Right renal pelvis (tissue), 4 donors: ENCODE measurements around the gene ERP29. TPM values are rescaled to one million over a fixed set of nuclear protein-coding genes. Genes with fewer than 3 reads are reported as not detected.
"Not testable (repeated sequence)": the region's sequence is repeated elsewhere in the genome, so short reads cannot be mapped to it uniquely, and the experiment has no call there.

Experiments
- DNase-seq, 4 donors: peaks; one replicate each; pipeline ENCODE4 v3.0.0-alpha.2; 2013; ENCODE audit warnings: low read depth in 4 of 4, low spot score in 3 of 4, missing footprints in 1 of 4
- polyA plus RNA-seq, 4 donors: library from polyadenylated mRNA; unstranded; fragments of 120-200 nt; gene quantifications; one replicate each; pipeline ENCODE4 v1.2.1, GENCODE V29; 2013; ENCODE audit not compliant: insufficient read length in 4 of 4

Gene ERP29
- polyA plus RNA-seq, result 100 to 1,000 TPM; 147 to 176 (median 152) TPM

DNA sequence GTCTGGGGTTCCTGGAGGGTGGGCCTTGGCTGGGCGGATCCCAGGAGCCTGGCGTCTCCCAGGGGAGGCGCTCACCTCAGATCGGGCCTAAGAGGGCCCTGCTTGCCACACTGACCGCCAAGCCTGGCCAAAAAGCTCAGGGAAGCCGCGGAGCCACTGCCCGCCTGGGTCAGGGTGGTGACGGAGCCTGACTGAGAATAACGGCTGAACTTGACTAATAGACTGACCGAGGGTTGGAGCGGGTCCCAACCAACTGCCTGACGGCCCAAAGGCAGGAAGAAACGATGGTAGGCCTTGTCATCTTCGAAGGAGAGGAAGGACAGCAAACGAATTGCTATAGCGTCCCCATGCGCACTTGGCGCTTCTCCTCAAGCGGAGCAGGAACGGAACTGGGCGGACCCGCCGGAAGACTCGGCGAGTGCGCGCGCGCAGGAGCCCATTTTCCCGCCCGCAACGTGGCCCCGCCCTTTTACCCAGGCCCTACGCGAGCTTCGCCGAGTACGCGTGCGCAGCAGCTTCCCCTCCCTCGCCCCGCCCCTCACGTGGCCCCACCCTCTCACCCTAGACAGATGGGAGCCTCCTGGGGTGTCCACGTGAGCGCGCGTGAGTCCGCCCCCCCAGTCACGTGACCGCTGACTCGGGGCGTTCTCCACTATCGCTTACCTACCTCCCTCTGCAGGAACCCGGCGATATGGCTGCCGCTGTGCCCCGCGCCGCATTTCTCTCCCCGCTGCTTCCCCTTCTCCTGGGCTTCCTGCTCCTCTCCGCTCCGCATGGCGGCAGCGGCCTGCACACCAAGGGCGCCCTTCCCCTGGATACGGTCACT, at the start of gene ERP29, which contains the start of gene TMEM116:
TSS of gene ERP29 (plus strand) at position 652 of the 826 bp plus-strand sequence. CDS start at position 692, 40 bp downstream.
TSS of gene TMEM116 (minus strand) at position 391 of the 826 bp plus-strand sequence. CDS start 7,895 bp downstream, outside the sequence.
- DNase-seq, result peak; percentile 97 to 99 (median 98)

DNA sequence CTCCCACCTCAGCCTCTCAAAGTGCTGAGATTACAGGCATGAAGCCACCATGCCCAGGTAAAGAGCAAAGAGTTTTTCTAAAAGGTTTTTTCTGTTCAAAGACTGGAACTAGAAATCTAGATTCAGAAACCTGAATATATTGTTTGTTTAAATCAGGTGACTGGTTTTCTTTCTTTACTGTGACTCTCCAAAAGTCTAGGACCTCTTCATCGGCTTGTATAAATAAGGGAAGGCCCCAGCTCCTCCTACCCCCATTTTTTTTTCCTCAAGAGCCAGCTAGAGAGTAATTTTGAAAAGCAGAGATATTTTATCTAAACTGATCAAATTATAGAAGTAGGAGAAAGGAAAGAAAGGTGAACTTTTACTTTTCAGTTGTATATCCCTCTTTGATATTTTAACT, 48.3 kb upstream of the ERP29 start:
- DNase-seq, result no peak

DNA sequence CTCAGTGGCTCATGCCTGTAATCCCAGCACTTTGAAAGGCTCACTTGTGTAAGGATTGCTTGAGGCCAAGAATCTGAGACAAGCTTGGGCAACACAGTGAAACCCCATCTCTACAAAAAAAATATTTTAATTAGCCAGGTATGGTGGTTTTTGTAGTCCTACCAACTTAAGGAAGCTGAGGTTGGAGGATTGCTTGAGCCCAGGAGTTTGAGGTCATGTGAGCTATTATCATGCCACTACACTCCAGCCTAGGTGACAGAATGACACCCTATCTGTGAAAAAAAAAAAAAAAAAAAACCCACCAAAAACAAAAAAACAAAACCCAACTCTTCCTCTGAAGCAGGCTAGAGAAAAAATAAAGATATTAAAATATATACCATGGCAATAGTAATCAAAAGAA, 41.4 kb upstream of the ERP29 start:
- DNase-seq, result no peak

- DNase-seq, result no peak
These were observed 37.9 kb upstream of the ERP29 start for GRCh38 chr12:111975161-111975931.

GRCh38 chr12:111976291-111976690, 36.9 kb upstream of the ERP29 start:
- DNase-seq, result no peak

- DNase-seq, result no peak
These were observed 36.4 kb upstream of the ERP29 start for GRCh38 chr12:111976860-111977259.

DNA sequence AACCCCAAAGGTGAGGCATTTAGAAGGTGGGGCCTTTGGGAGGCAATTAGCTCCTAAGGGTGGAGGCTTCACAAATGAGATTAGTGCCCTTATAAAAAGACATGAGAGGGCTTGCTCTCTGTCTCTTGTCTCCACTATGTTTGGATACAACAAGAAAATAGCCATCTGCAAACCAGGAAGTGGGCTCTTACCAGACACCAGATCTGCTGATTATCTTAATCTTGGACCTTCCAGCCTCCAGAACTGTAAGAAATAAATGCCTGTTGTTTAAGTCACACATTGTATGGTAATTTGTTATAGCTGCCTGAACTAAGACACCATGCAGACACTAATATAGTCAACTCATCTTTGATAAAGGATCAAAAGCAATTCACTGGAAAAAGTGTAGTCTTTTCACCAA, 34.7 kb upstream of the ERP29 start:
- DNase-seq, result no peak

GRCh38 chr12:111980598-111980997, 32.6 kb upstream of the ERP29 start:
- DNase-seq, result no peak

DNA sequence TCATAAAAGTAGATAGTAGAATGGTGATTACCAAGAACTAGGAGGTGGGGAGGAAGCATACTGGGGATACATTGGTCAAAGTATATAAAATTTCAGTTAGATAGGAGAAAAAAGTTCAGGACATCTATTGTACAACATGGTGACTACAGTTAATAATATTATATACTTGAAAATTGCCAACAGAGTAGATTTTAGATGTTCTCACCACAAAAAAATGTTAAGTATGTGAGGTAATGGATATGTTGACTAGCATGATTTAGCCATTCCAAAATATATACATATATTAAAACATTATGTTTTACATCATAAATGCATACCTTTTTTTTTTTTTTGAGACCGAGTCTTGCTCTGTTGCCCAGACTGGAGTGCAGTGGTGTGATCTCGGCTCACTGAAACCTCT, 31.2 kb upstream of the ERP29 start:
- no peak for DNase-seq

DNA sequence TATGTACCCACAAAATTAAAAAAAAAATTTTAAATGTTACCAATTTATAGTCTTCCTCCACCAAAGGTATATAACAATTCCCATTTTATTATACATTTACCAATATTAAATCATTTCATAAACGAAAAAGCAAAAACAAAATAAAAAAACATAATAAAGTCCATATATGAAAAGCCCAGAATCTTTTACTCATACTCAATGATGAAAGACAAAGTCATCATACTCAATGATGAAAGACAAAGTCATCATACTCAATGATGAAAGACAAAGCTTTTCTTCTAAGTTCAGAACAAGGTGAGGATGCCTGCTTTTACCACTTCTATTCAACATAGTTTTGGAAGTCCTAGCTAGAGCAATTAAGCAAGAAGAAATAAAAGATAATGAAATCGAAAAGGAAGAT, 28.4 kb upstream of the ERP29 start:
- DNase-seq, result no peak

GRCh38 chr12:111991535-111991934, 21.7 kb upstream of the ERP29 start:
- DNase-seq, result no peak

DNA sequence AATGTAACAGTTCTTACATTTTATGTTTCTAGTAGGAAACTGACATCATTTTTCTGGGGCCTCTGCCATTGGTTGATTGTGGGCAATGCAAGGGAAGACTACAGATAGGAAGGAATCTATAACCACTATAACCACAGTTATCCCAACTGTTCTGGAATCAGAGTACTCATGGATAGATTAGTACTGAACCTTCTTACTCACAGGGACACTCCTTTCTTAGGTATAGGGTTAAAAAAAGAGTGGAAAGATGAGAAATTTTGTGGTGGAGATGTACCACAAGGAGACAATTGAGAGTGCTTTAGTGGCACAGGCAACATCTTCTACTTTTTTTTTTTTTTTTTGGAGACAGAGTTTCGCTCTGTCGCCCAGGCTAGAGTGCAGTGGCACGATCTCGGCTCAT, 21.3 kb upstream of the ERP29 start:
- DNase-seq, result no peak

DNA sequence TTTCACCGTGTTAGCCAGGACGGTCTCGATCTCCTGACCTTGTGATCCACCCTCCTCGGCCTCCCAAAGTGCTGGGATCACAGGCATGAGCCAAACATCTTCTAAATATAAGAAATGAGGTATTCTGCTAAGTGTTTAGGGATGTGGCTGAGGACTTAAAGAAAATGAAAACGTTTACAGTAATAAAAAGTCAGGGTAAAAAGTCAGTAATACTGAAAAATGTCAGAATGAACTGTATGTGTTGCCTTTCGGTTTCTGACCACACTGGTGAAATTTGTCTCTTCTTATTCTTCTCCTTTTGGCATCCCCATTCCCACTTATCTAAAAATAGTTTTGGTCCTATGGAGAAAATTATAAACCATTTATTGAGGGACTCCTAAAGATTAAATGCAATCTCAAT, 20.8 kb upstream of the ERP29 start:
- no peak for DNase-seq

DNA sequence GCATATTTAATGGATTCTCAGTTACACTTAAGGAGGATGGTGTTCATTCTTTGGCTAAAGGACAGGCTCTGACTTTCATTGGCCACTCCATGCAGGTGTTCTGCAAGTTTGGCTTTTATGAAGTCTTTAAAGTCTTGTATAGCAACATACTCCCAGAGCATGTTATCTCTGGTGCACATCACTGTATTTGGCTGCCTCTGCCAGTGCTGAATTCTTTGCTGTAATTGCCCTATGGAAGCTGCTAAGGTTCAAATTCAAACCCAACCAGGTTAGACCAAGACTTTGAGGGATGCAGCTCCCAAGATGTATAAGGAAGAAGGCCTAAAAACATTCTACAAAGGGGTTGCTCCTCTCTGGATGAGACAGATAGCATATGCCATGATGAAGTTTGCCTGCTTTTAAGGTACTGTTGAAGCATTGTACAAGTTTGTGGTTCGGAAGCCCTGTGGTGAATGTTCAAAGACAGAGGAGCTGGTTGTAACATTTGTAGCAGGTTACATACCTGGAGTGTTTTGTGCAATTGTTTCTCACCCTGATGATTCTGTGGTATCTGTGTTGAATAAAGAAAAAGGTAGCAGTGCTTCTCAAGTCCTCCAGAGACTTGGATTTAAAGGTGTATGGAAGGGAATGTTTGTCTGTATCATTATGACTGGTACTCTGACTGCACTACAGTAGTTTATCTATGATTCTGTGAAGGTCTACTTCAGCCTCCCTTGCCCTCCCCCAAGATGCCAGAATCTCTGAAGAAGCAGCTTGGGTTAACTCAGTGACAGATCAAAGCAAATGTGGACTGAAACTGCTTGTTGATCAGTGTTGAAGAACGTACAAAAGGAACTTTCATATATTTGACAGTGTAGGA, 19.7 kb upstream of the ERP29 start:
- DNase-seq, result no peak

DNA sequence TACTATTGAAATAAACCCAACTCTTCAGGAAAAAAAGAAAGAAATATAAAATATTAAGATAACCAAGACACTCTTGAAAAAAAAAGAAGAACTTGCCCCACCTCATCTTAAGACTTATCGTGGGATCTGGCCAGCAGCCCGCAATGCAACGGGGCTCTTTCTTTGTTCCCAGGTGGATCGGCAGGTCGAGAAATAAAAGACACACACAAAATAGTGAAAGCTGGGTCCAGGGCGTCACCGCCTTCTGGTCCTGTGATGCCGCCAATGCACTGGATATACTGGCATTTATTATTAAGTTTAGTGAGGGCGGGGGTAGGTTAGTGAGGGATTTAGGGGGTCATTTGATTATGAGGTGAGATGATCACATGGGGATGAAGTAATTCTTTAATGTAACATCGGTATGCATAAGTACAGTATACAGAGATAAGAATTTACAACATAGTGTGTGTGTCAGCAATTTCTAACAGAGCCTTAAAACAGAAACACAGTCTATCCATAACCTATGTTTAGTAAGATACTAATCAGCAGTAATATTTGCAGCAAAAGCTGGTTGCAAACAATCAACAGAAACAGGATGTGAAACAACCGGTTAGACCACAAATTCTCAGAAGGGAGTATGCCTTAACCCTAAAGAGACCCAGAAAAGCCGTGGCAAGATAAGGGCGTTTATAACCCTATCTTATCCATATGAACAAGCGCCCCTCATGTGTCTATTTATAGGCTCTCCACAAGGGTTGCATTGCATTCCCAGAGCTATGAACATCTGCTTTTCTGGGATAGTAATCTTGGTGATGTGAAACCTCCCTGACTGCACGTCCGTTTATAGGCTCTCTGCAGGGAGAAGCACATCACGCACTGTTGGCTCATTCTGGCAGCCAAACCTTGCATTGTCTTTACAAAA, 18.8 kb upstream of the ERP29 start:
- DNase-seq, result not testable (repeated sequence)

- no peak for DNase-seq
These were observed 17.3 kb upstream of the ERP29 start for GRCh38 chr12:111995782-111996480.

DNA sequence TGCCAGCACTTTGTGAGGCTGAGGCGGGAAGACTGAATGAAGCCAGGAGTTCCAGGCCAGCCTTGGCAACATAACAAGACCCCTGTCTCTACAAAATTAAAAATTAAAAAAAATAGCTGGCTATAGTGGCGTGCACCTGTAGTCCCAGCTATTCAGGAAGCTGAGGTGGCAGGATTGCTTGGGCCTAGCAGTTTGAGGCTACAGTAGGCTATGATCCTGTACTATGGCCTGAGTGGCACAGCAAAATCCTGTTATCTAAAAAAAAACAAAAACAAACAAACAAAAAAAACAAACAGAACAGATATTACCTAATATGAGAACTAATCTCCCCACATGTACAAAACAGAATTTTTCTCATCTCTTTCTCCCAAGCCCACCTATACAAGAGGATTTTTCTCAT, 15.9 kb upstream of the ERP29 start:
- DNase-seq, result no peak

DNA sequence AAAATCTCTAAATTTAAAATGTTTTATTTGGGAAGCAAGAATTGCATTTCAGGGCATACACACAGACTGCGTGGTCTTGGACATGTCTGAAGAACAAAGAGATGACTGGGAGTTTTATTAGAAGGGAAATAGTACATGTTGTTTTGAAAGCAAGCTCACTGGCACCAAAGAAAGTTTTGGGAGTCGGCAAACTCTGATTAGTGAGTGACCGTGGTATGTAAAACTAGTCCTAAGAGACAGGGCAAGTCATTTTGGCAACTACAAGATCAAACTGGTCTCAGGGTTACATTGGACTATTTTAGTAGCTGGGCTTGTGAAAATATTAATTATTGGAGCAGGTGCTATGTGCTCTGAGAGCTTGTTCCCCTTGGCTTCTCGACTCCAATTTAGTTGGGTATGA, 15.2 kb upstream of the ERP29 start:
- DNase-seq, result no peak

GRCh38 chr12:111999129-111999528, 14.1 kb upstream of the ERP29 start:
- not testable (repeated sequence) for DNase-seq
